H1 (cell line): ENCODE data around the gene TRIM39. TPM values are rescaled to one million over a fixed set of nuclear protein-coding genes. Genes with fewer than 3 reads are reported as not detected.

Experiments used
- CTBP2 ChIP-seq: IDR thresholded peaks from 2 replicates; pipeline ENCODE4 v1.7.0; 2011; ENCODE audit warnings: borderline replicate concordance, mild to moderate bottlenecking, moderate library complexity, mixed read lengths, low read length; ENCODE audit not compliant: insufficient read depth, insufficient read length
- KDM5A ChIP-seq: fragments of 200-600 bp; IDR thresholded peaks from 2 replicates; pipeline ENCODE4 v1.7.1; 2012; ENCODE audit warnings: mild to moderate bottlenecking, low read length, inconsistent platforms, mixed read lengths
- RNF2 ChIP-seq: fragments of 200-900, 300-1000 bp; sonication (generic); IDR thresholded peaks from 2 replicates; pipeline ENCODE4 v1.7.1; 2016; ENCODE audit warnings: borderline replicate concordance, low read depth, mild to moderate bottlenecking, antibody characterized with exemption, low read length; ENCODE audit not compliant: poor library complexity, severe bottlenecking; ENCODE audit errors: missing control alignments
- SIX5 ChIP-seq: IDR thresholded peaks from 2 replicates; pipeline ENCODE4 v1.6.1; 2011; ENCODE audit warnings: mild to moderate bottlenecking, low read depth, low read length
- SUZ12 ChIP-seq: fragments of 200-600 bp; sonication (generic); IDR thresholded peaks from 2 replicates; pipeline ENCODE4 v1.6.1; 2012; ENCODE audit warnings: mild to moderate bottlenecking, inconsistent platforms, low read length, moderate library complexity, mixed read lengths
- YY1 ChIP-seq: IDR thresholded peaks from 2 replicates; pipeline ENCODE4 v1.6.1; 2011; ENCODE audit warnings: low read depth, mild to moderate bottlenecking, low read length
- polyA plus RNA-seq, 7 experiments: library from polyadenylated mRNA; depleted of rRNA in 3 of 7; stranded (reverse) in 5 of 7; unstranded in 2 of 7; fragments of >200 nt in 5 of 7; fragments of 200-250 nt in 2 of 7; gene quantifications; 1 replicate in 5 of 7; 2 replicates in 1 of 7; 4 replicates in 1 of 7; pipeline versions ENCODE4 v1.2.1 to v1.2.3, GENCODE V29; 2011 to 2013; ENCODE audit warnings: missing spikeins in 2 of 7, mixed read lengths in 2 of 7
- total RNA-seq: library from RNA; stranded (reverse); fragmentation: NEBNext Ultra II Directional; extraction: Animal tissue kit (Norgen Biotek cat#: 25700); gene quantifications from 2 replicates; pipeline ENCODE4 v1.2.1, GENCODE V29; 2021

The TRIM39 gene
- total and polyA plus RNA-seq, 2 of the 8 experiments (the other 6 are each of a cell fraction or from before 2014, with no cell fraction given): 7.3 to 26.1 TPM

DNA sequence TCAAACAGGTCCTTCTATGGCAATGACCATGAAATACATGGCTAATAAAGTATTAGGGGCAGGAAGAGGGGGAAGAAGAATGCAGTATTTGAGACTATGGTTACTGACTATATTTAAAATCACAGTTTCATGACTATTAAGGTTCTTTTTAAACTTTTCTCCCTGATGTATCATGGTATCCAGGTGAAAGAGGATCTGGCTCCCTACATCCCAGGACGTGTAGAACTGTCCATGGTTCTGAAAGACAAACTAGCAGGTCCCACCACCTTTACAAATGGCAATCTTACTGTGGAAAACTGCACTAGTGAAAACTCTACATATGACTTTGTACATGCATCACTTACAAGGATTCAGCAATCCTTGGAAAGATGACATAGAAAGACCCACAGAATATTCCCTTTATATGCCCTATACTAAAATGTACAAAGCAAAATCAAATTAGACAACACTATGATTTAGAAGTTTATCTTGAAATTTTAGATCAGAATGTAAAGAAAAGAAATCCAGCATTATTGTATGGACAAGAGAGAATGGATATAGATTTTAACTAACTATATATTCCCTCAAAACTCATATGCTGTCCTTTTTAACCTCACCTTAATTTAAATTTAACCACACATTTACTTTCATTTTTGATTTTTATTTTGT is 51.7 kb downstream of the TRIM39 start (continued):
- TF ChIP-seq RNF2 (no peak), KDM5A (no peak), YY1 (no peak), SUZ12 (no peak), CTBP2 (no peak), SIX5 (no peak)
